ENCODE data around the gene ZNF785. TPM values are rescaled to one million over a fixed set of nuclear protein-coding genes. Genes with fewer than 3 reads are reported as not detected.

Gene ZNF785
- total and polyA plus RNA-seq, 2 of the 13 experiments (the other 11 are each of a cell fraction or from before 2014, with no cell fraction given): 0.01 TPM; not detected in 1

GRCh38 chr16:30565984-30566383, 19.5 kb downstream of the ZNF785 start (continued):
- no peak for TF ChIP-seq TERF1 (CRISPR knock-in tag; IDR thresholded peaks at IDR 0.05)

GRCh38 chr16:30565526-30565925, 20.0 kb downstream of the ZNF785 start:
- no peaks in the 10 kb centered on the region for H3K27me3 ChIP-seq (ENCODE audit: control insufficient read depth in 1 of 2, insufficient read depth in 2 of 2, low read length in 2 of 2)
- H3K4me2 ChIP-seq (ENCODE audit: low read depth, low read length): no peak overlapping the region
- in situ Hi-C loops (cut with HindIII; ENCODE audit: extremely low pct_ligation_motif_present, low pct_unique_long_range_greater_than_20kb) (no loop called here), intact Hi-C loops (cut with micrococcal nuclease; ENCODE audit: unreplicated experiment) (no loop called here)
- BruUV-seq (replicated peaks): no TSS peak
- ATAC-seq (no peak), DNase-seq (ENCODE audit: low spot score) (no peak), FAIRE-seq (no peak)
- no peak overlapping the region for H2AFZ ChIP-seq (ENCODE audit: low read length)
- no peak overlapping the region for H3K27ac ChIP-seq (ENCODE audit: extremely low read length, insufficient read depth, low read length)
- ChIA-PET POLR2A (interaction anchor here (0.9 to 3.9 kb wide), 3 partner anchors 8 to 45 kb away, joined by 5 to 36 read pairs (median 12); partner anchors contain the start of genes ZNF689, ZNF747 and ZNF764), CTCF (ENCODE audit: low intra/inter-chr PET ratio, low total read pairs) (no interaction called here)
- no peak overlapping the region; a peak in 1 of 6 replicates for H3K4me3 ChIP-seq (replicated peaks in 1 of 3; ENCODE audit: insufficient read depth in 1 of 3, low read depth in 2 of 3, low read length in 3 of 3)
- H3K4me1 ChIP-seq (ENCODE audit: insufficient read depth, low read length): peaks cover 45% of the 10 kb centered on the region
- TF ChIP-seq PHF8 (CRISPR knock-in tag; IDR thresholded peaks at IDR 0.05) (no peak), ZNF460 (CRISPR knock-in tag; IDR thresholded peaks at IDR 0.05; ENCODE audit: borderline replicate concordance) (peak; percentile 44; the same call in 1 of the 2 replicates), ZNF770 (CRISPR knock-in tag; IDR thresholded peaks at IDR 0.05) (no peak)
- 51% methylated on average over 7 of the region's 7 CpGs for WGBS (ENCODE audit: low lambda C conversion rate)
- H3K79me2 ChIP-seq (ENCODE audit: insufficient read depth, low read length): no peaks in the 10 kb centered on the region
- H3K9ac ChIP-seq (ENCODE audit: insufficient read depth, low read depth, low read length): no peak overlapping the region
- no peaks in the 10 kb centered on the region for H4K20me1 ChIP-seq (ENCODE audit: insufficient read depth, low read length)
- no peaks in the 10 kb centered on the region for H3K9me3 ChIP-seq (ENCODE audit: low read length)
- no peaks in the 10 kb centered on the region for H3K36me3 ChIP-seq (replicated peaks in 1 of 2; ENCODE audit: control insufficient read depth in 1 of 2, insufficient read depth in 2 of 2, low read length in 2 of 2)
